GM20000 (cell line): Measurements from ENCODE around the gene ITCH.
"Not testable (repeated sequence)": the region's sequence is repeated elsewhere in the genome, so short reads cannot be mapped to it uniquely, and the experiment has no call there.

Source experiments
- DNase-seq: peaks from one replicate; pipeline ENCODE4 v3.0.0; 2012; ENCODE audit warnings: low spot score
- CTCF ChIP-seq: IDR thresholded peaks from 2 replicates; pipeline ENCODE4 v1.5.1; 2012; ENCODE audit warnings: mild to moderate bottlenecking, control low read depth; ENCODE audit errors: extremely low read depth, missing control alignments

Gene ITCH

GRCh38 chr20:34485068-34485634 is 122.1 kb downstream of the ITCH start:
- DNase-seq: no peak
- no peak for TF ChIP-seq CTCF

- TF ChIP-seq CTCF: no peak
- no peak for DNase-seq
Measured at GRCh38 chr20:34491226-34491931, 128.3 kb downstream of the ITCH start.

- no peak for DNase-seq
- no peak for TF ChIP-seq CTCF
Measured at GRCh38 chr20:34491932-34492509, 128.9 kb downstream of the ITCH start.

- no peak for TF ChIP-seq CTCF
- DNase-seq: no peak
Measured at GRCh38 chr20:34493646-34494045, 130.6 kb downstream of the ITCH start.

- no peak for TF ChIP-seq CTCF
- no peak for DNase-seq
Measured at GRCh38 chr20:34495307-34495706, 132.2 kb downstream of the ITCH start.

- TF ChIP-seq CTCF: no peak
- DNase-seq: no peak
Measured at GRCh38 chr20:34495916-34496315, 132.8 kb downstream of the ITCH start.

GRCh38 chr20:34497596-34497995 is 134.5 kb downstream of the ITCH start:
- DNase-seq: not testable (repeated sequence)
